DND-41 (cell line): ENCODE results near the gene ERGIC1.
A peak's percentile ranks its signal among the peaks of the same experiment; 100 is the strongest.

Experiments
- ATAC-seq: fragments of 200-7000 bp; cut with Tn5 transposase; 3 replicates; pipeline ENCODE4 v1.9.1; 2021; ENCODE audit warnings: low read depth; ENCODE audit not compliant: insufficient read depth
- DNase-seq: peaks from one replicate; pipeline ENCODE4 v3.0.0-alpha.2; 2020
- H2AFZ ChIP-seq: 2 replicates; pipeline ENCODE4 v1.6.0; 2012; ENCODE audit warnings: low read depth, low read length
- H3K27ac ChIP-seq: 2 replicates; pipeline ENCODE4 v1.5.1; 2012; ENCODE audit warnings: low read length, inconsistent platforms
- H3K27me3 ChIP-seq: fragments of 200-600 bp; sonication (generic); 2 replicates; pipeline ENCODE4 v1.6.0; 2012; ENCODE audit warnings: low read length, mild to moderate bottlenecking, inconsistent platforms; ENCODE audit not compliant: insufficient read depth, poor library complexity
- H3K36me3 ChIP-seq: 2 replicates; pipeline ENCODE4 v1.5.1; 2012; ENCODE audit warnings: low read length, inconsistent platforms; ENCODE audit not compliant: insufficient read depth
- H3K4me1 ChIP-seq: 2 replicates; pipeline ENCODE4 v1.5.1; 2012; ENCODE audit warnings: mild to moderate bottlenecking, low read length; ENCODE audit not compliant: insufficient read depth
- H3K4me2 ChIP-seq: 2 replicates; pipeline ENCODE4 v1.6.0; 2012; ENCODE audit warnings: mild to moderate bottlenecking, moderate library complexity, low read length, inconsistent platforms; ENCODE audit not compliant: insufficient read depth
- H3K4me3 ChIP-seq, 2 experiments: fragments of 200-600 bp in 1 of 2; shearing (Covaris generic) in 1 of 2; 2 replicates each; pipeline ENCODE4 v1.5.1; 2012 to 2016; ENCODE audit warnings: inconsistent platforms in 2 of 2, low read length in 2 of 2, mild to moderate bottlenecking in 2 of 2, low read depth in 1 of 2, moderate library complexity in 1 of 2
- H3K79me2 ChIP-seq: 2 replicates; pipeline ENCODE4 v1.6.0; 2012; ENCODE audit warnings: low read length, inconsistent platforms; ENCODE audit not compliant: insufficient read depth
- H3K9ac ChIP-seq: 2 replicates; pipeline ENCODE4 v1.6.0; 2012; ENCODE audit warnings: low read depth, mild to moderate bottlenecking, inconsistent platforms, low read length, moderate library complexity
- H3K9me3 ChIP-seq: 2 replicates; pipeline ENCODE4 v1.5.1; 2012; ENCODE audit warnings: low read length, moderate library complexity, mild to moderate bottlenecking, inconsistent platforms; ENCODE audit not compliant: insufficient read depth, severe bottlenecking
- H4K20me1 ChIP-seq: 2 replicates; pipeline ENCODE4 v1.6.0; 2012; ENCODE audit warnings: low read length; ENCODE audit not compliant: insufficient read depth
- CTCF ChIP-seq: IDR thresholded peaks from 2 replicates; pipeline ENCODE4 v1.5.1; 2012; ENCODE audit warnings: borderline replicate concordance, low read length, moderate library complexity, mild to moderate bottlenecking; ENCODE audit not compliant: poor library complexity, severe bottlenecking; ENCODE audit errors: extremely low read depth
- EZH2 ChIP-seq: IDR thresholded peaks from 3 replicates; pipeline ENCODE4 v1.6.1; 2012; ENCODE audit warnings: borderline replicate concordance, low read depth, mild to moderate bottlenecking, moderate library complexity, low read length, inconsistent platforms; ENCODE audit not compliant: severe bottlenecking

ERGIC1 gene

GRCh38 chr5:172834415-172835289 lies 601 bp downstream of the ERGIC1 start:
- peaks cover 45% of the 10 kb centered on the region for H3K79me2 ChIP-seq
- TF ChIP-seq EZH2, result no peak
- TF ChIP-seq CTCF, result no peak
- DNase-seq, result peak; percentile 50
- H3K36me3 ChIP-seq, result peaks cover 3% of the 10 kb centered on the region; the same call in 1 of the 2 replicates
- H4K20me1 ChIP-seq, result peaks cover 6% of the 10 kb centered on the region; the same call in 1 of the 2 replicates
- H3K27ac ChIP-seq, result peak overlapping the region; percentile 85
- H3K4me1 ChIP-seq, result peaks cover 48% of the 10 kb centered on the region
- no peaks in the 10 kb centered on the region for H3K27me3 ChIP-seq
- H2AFZ ChIP-seq, result peak overlapping the region; percentile 75
- H3K4me2 ChIP-seq, result peak overlapping the region; percentile 91
- ATAC-seq, result peak; percentile 33
- no peaks in the 10 kb centered on the region for H3K9me3 ChIP-seq
- peak overlapping the region; percentile 65 for H3K9ac ChIP-seq
- peak overlapping the region; percentile 78 to 91; a peak in 3 of 4 replicates for H3K4me3 ChIP-seq

- peak overlapping the region; percentile 91 for H3K4me2 ChIP-seq
- peak overlapping the region; percentile 65 for H3K9ac ChIP-seq
- ATAC-seq (no peak), DNase-seq (no peak)
- peaks cover 9% of the 10 kb centered on the region; the same call in 1 of the 2 replicates for H3K36me3 ChIP-seq
- H3K27ac ChIP-seq, result peak overlapping the region; percentile 85
- TF ChIP-seq CTCF (no peak), EZH2 (no peak)
- no peaks in the 10 kb centered on the region for H3K27me3 ChIP-seq
- H3K79me2 ChIP-seq, result peaks cover 53% of the 10 kb centered on the region
- H2AFZ ChIP-seq, result no peak overlapping the region
- peak overlapping the region; percentile 78 to 91; a peak in 3 of 4 replicates for H3K4me3 ChIP-seq
- H4K20me1 ChIP-seq, result peaks cover 6% of the 10 kb centered on the region; the same call in 1 of the 2 replicates
- H3K9me3 ChIP-seq, result no peaks in the 10 kb centered on the region
- H3K4me1 ChIP-seq, result peaks cover 48% of the 10 kb centered on the region
These were observed 1.4 kb downstream of the ERGIC1 start for GRCh38 chr5:172835290-172835993.

GRCh38 chr5:172835994-172836356 lies 1.9 kb downstream of the ERGIC1 start:
- H3K9me3 ChIP-seq, result no peaks in the 10 kb centered on the region
- peaks cover 48% of the 10 kb centered on the region for H3K4me1 ChIP-seq
- peak overlapping the region; percentile 65 for H3K9ac ChIP-seq
- peak overlapping the region; percentile 85 for H3K27ac ChIP-seq
- H2AFZ ChIP-seq, result no peak overlapping the region
- DNase-seq (no peak), ATAC-seq (no peak)
- peak overlapping the region; percentile 91 for H3K4me2 ChIP-seq
- H4K20me1 ChIP-seq, result peaks cover 6% of the 10 kb centered on the region; the same call in 1 of the 2 replicates
- H3K4me3 ChIP-seq, result peak overlapping the region; percentile 78 to 91; a peak in 3 of 4 replicates
- TF ChIP-seq CTCF, result no peak
- TF ChIP-seq EZH2, result no peak
- H3K79me2 ChIP-seq, result peaks cover 58% of the 10 kb centered on the region
- no peaks in the 10 kb centered on the region for H3K27me3 ChIP-seq
- peaks cover 14% of the 10 kb centered on the region; the same call in 1 of the 2 replicates for H3K36me3 ChIP-seq
